DMS53 treated with DMSO at 0.1 percent for 48 hours (cell line): Measurements from ENCODE around the gene YTHDC2.
"Not testable (repeated sequence)": the region's sequence is repeated elsewhere in the genome, so short reads cannot be mapped to it uniquely, and the experiment has no call there.

Experiments
- DNase-seq: peaks from one replicate; lab custom pipeline; 2025; ENCODE audit not compliant: unreplicated experiment; lab: John Stamatoyannopoulos, UW

Gene YTHDC2

GRCh38 chr5:113600255-113600905 lies 86.9 kb downstream of the YTHDC2 start:
- DNase-seq: no peak

- no peak for DNase-seq
Measured at GRCh38 chr5:113601423-113601822, 87.9 kb downstream of the YTHDC2 start.

GRCh38 chr5:113603246-113603645 lies 89.8 kb downstream of the YTHDC2 start:
- DNase-seq: not testable (repeated sequence)

- peak; percentile 66 for DNase-seq
Measured at GRCh38 chr5:113606298-113607134, 93.0 kb downstream of the YTHDC2 start.

GRCh38 chr5:113607361-113607760 lies 93.9 kb downstream of the YTHDC2 start:
- DNase-seq: no peak

GRCh38 chr5:113608113-113608596 lies 94.7 kb downstream of the YTHDC2 start:
- DNase-seq: no peak

- peak; percentile 52 for DNase-seq
Measured at GRCh38 chr5:113612060-113612496, 98.6 kb downstream of the YTHDC2 start.

- no peak for DNase-seq
Measured at GRCh38 chr5:113614191-113614590, 100.7 kb downstream of the YTHDC2 start.

GRCh38 chr5:113615708-113616107 lies 102.2 kb downstream of the YTHDC2 start:
- DNase-seq: no peak

GRCh38 chr5:113617191-113617796 lies 103.8 kb downstream of the YTHDC2 start:
- DNase-seq: no peak

GRCh38 chr5:113632996-113633395 lies 119.5 kb downstream of the YTHDC2 start:
- no peak for DNase-seq

- no peak for DNase-seq
Measured at GRCh38 chr5:113634957-113635356, 121.5 kb downstream of the YTHDC2 start.

GRCh38 chr5:113641715-113642114 lies 128.2 kb downstream of the YTHDC2 start:
- no peak for DNase-seq
